ENCODE measurements around the gene ITGA1.
A peak's percentile ranks its signal among the peaks of the same experiment; 100 is the strongest.

ITGA1 gene

GRCh38 chr5:52990528-52990925, 202.8 kb downstream of the ITGA1 start:
- DNase-seq (ENCODE audit: low read depth in 1 of 2, low spot score in 1 of 2), result no peak

GRCh38 chr5:52993367-52993766, 205.7 kb downstream of the ITGA1 start:
- no peak for DNase-seq (ENCODE audit: low read depth in 1 of 2, low spot score in 1 of 2)

- no peak for DNase-seq (ENCODE audit: low read depth in 1 of 2, low spot score in 1 of 2)
Observed at GRCh38 chr5:52994266-52994665, 206.6 kb downstream of the ITGA1 start.

GRCh38 chr5:52995095-52995494, 207.4 kb downstream of the ITGA1 start:
- no peak for DNase-seq (ENCODE audit: low read depth in 1 of 2, low spot score in 1 of 2)

- DNase-seq (ENCODE audit: low read depth in 1 of 2, low spot score in 1 of 2), result no peak
Observed at GRCh38 chr5:52995914-52996313, 208.2 kb downstream of the ITGA1 start.

GRCh38 chr5:52996979-52997378, 209.3 kb downstream of the ITGA1 start:
- DNase-seq (ENCODE audit: low read depth in 1 of 2, low spot score in 1 of 2), result no peak

- DNase-seq (ENCODE audit: low read depth in 1 of 2, low spot score in 1 of 2), result no peak
Observed at GRCh38 chr5:52997424-52997823, 209.7 kb downstream of the ITGA1 start.

- no peak for DNase-seq (ENCODE audit: low read depth in 1 of 2, low spot score in 1 of 2)
Observed at GRCh38 chr5:52998552-52999313, 211.0 kb downstream of the ITGA1 start.

- DNase-seq (ENCODE audit: low read depth in 1 of 2, low spot score in 1 of 2), result no peak
Observed at GRCh38 chr5:52999344-52999949, 211.7 kb downstream of the ITGA1 start.

GRCh38 chr5:53001541-53001940, 213.8 kb downstream of the ITGA1 start:
- DNase-seq (ENCODE audit: low read depth in 1 of 2, low spot score in 1 of 2), result no peak

- DNase-seq (ENCODE audit: low read depth in 1 of 2, low spot score in 1 of 2), result no peak
Observed at GRCh38 chr5:53002491-53002890, 214.8 kb downstream of the ITGA1 start.

GRCh38 chr5:53003144-53003543, 215.4 kb downstream of the ITGA1 start:
- DNase-seq (ENCODE audit: low read depth in 1 of 2, low spot score in 1 of 2), result no peak

- no peak for DNase-seq (ENCODE audit: low read depth in 1 of 2, low spot score in 1 of 2)
Observed at GRCh38 chr5:53006911-53007890, 219.5 kb downstream of the ITGA1 start.

- peak in 1 of 2 donors; percentile 55 for DNase-seq (ENCODE audit: low read depth in 1 of 2, low spot score in 1 of 2)
Observed at GRCh38 chr5:53008751-53009150, 221.0 kb downstream of the ITGA1 start.

Measured in activated CD4-positive, alpha-beta T cell treated with anti-CD3 and anti-CD28 coated beads, Interleukin-2, amount 50 U/mL, for 24 hours (primary cell).